ENCODE results near the gene MGLL. TPM values are rescaled to one million over a fixed set of nuclear protein-coding genes. Genes with fewer than 3 reads are reported as not detected.

The MGLL gene
- total RNA-seq, 1 donor, result 18.1 TPM

DNA sequence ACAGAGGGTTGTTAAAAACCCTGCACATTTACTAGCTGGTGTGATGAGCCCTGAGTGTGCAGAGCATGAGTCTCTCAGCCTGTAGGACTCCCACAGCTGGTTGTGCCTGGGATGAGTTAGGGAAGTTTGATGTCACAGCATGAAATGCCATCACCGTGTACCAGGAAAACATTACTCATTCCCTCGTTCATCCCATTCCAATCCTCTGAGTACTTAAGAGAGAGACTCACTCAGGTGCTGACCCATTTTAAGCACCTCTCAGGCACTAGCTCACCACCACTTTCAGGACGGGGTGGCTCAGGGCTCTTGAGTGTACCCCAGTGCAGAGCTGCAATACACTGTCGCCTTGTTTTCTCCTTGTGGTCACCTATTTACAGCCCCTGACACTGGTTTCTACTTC lies 18.7 kb downstream of the MGLL start:
- TF ChIP-seq, protein P1, sequence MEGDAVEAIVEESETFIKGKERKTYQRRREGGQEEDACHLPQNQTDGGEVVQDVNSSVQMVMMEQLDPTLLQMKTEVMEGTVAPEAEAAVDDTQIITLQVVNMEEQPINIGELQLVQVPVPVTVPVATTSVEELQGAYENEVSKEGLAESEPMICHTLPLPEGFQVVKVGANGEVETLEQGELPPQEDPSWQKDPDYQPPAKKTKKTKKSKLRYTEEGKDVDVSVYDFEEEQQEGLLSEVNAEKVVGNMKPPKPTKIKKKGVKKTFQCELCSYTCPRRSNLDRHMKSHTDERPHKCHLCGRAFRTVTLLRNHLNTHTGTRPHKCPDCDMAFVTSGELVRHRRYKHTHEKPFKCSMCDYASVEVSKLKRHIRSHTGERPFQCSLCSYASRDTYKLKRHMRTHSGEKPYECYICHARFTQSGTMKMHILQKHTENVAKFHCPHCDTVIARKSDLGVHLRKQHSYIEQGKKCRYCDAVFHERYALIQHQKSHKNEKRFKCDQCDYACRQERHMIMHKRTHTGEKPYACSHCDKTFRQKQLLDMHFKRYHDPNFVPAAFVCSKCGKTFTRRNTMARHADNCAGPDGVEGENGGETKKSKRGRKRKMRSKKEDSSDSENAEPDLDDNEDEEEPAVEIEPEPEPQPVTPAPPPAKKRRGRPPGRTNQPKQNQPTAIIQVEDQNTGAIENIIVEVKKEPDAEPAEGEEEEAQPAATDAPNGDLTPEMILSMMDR (IDR thresholded peaks at IDR 0.05; ENCODE audit: extremely low read depth, low read depth, low read length), result no peak
- Histone ChIP-seq H3K36me3 (ENCODE audit: insufficient read depth, low read length) (no peaks in the 10 kb centered on the region), H3K4me3 (ENCODE audit: insufficient read depth, low read length) (no peak overlapping the region), H3K79me2 (ENCODE audit: insufficient read depth, low read length) (peaks cover 24% of the 10 kb centered on the region), H4K20me1 (ENCODE audit: insufficient read depth, low read length) (no peaks in the 10 kb centered on the region), H3K27me3 (ENCODE audit: insufficient read depth, low read length) (no peaks in the 10 kb centered on the region), H3K4me1 (ENCODE audit: insufficient read depth, low read length) (peaks cover 31% of the 10 kb centered on the region), H3K27ac (ENCODE audit: low read depth, low read length) (peak overlapping the region; percentile 40), H3K4me2 (ENCODE audit: insufficient read depth, low read length) (peak overlapping the region; percentile 39), H2AFZ (ENCODE audit: low read length) (no peak overlapping the region), H3K9me3 (ENCODE audit: low read depth, low read length) (no peaks in the 10 kb centered on the region)
- peak; percentile 95 for DNase-seq (ENCODE audit: insufficient read length, low spot score, missing footprints)

DNA sequence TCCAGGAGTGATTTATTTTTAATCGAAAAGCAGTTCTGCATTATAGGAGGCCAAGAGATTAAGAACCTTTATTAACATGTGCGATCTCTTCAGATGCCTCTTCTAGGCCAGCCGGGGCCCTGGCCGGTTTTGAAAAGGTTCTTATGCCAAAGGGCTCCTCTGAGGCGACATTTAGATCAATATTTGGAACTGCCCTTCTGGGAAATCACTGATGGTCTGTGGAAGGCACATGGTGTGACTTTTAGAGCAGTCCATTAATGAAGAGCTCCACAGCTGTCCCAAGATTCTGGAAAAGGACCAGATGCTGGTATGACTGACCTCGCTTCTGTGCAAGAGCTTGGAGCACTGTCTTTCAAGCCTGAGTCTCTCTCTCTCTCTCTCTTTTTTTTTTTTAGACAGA lies 19.7 kb downstream of the MGLL start:
- no peak overlapping the region for H2AFZ ChIP-seq (ENCODE audit: low read length)
- peaks cover 31% of the 10 kb centered on the region for H3K4me1 ChIP-seq (ENCODE audit: insufficient read depth, low read length)
- no peaks in the 10 kb centered on the region for H3K27me3 ChIP-seq (ENCODE audit: insufficient read depth, low read length)
- H4K20me1 ChIP-seq (ENCODE audit: insufficient read depth, low read length), result no peaks in the 10 kb centered on the region
- TF ChIP-seq, protein P1 (IDR thresholded peaks at IDR 0.05; ENCODE audit: extremely low read depth, low read depth, low read length), result no peak
- H3K4me3 ChIP-seq (ENCODE audit: insufficient read depth, low read length), result no peak overlapping the region
- H3K27ac ChIP-seq (ENCODE audit: low read depth, low read length), result no peak overlapping the region
- no peak for DNase-seq (ENCODE audit: insufficient read length, low spot score, missing footprints)
- H3K9me3 ChIP-seq (ENCODE audit: low read depth, low read length), result no peaks in the 10 kb centered on the region
- no peak overlapping the region for H3K4me2 ChIP-seq (ENCODE audit: insufficient read depth, low read length)
- peaks cover 30% of the 10 kb centered on the region for H3K79me2 ChIP-seq (ENCODE audit: insufficient read depth, low read length)
- no peaks in the 10 kb centered on the region for H3K36me3 ChIP-seq (ENCODE audit: insufficient read depth, low read length)

DNA sequence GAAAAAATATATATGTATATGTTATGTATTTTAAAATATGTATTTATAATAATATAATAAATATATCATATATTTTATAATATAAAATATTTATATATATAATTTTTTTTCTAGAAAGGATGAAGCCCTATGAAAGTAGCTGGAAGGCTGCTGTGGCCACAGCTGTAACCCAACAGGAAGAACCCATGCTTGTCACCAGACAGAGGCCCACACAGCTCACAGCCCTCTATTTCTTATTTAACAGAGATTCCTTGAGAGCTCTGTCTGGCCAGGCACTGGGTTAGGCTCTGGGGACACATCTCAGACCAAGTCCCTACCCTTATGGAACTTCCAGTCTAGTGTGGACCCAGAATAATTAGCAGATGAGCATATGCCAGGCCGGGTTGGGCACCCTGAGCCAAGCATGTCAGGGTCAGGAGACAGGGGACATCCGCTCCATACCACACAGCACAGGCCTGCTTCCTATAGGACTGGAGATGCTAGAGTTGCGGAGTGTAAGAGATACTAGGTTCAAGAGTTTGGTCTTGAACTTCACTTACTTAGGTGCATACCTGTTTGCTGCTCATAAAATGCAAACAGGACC lies 20.5 kb downstream of the MGLL start:
- no peaks in the 10 kb centered on the region for H3K9me3 ChIP-seq (ENCODE audit: low read depth, low read length)

DNA sequence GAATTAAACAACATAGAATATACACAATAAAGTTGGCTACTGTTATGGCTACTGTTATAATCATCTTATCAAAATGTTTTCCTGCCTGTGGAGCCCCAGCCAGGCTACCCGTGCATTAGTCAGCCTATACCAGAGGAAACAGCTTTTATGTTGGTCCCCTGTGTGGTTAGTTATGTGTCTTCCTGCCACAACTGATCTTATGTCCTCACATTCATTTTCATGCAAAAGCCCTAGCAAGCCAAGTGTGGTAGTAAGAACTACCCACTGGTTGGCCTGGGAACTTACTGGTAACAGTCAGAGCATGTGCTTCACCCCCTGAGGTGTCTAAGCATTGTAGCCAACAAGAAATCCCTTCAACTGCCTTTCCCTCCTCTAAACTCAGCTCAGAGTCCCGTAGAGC lies 21.8 kb downstream of the MGLL start:
- H3K4me2 ChIP-seq (ENCODE audit: insufficient read depth, low read length), result peak overlapping the region; percentile 44
- DNase-seq (ENCODE audit: insufficient read length, low spot score, missing footprints), result peak; percentile 77
- H2AFZ ChIP-seq (ENCODE audit: low read length), result no peak overlapping the region
- peak overlapping the region; percentile 89 for H3K27ac ChIP-seq (ENCODE audit: low read depth, low read length)
- H3K36me3 ChIP-seq (ENCODE audit: insufficient read depth, low read length), result no peaks in the 10 kb centered on the region
- H4K20me1 ChIP-seq (ENCODE audit: insufficient read depth, low read length), result no peaks in the 10 kb centered on the region
- H3K4me3 ChIP-seq (ENCODE audit: insufficient read depth, low read length), result no peak overlapping the region
- H3K4me1 ChIP-seq (ENCODE audit: insufficient read depth, low read length), result peaks cover 31% of the 10 kb centered on the region
- TF ChIP-seq, protein P1 (IDR thresholded peaks at IDR 0.05; ENCODE audit: extremely low read depth, low read depth, low read length), result no peak
- no peaks in the 10 kb centered on the region for H3K9me3 ChIP-seq (ENCODE audit: low read depth, low read length)
- H3K27me3 ChIP-seq (ENCODE audit: insufficient read depth, low read length), result no peaks in the 10 kb centered on the region
- H3K79me2 ChIP-seq (ENCODE audit: insufficient read depth, low read length), result peaks cover 37% of the 10 kb centered on the region

More for the DNA sequence above, 20.5 kb downstream of the MGLL start:
- H3K79me2 ChIP-seq (ENCODE audit: insufficient read depth, low read length), result peaks cover 33% of the 10 kb centered on the region
- no peak overlapping the region for H2AFZ ChIP-seq (ENCODE audit: low read length)
- H3K4me1 ChIP-seq (ENCODE audit: insufficient read depth, low read length), result peaks cover 31% of the 10 kb centered on the region
- H3K36me3 ChIP-seq (ENCODE audit: insufficient read depth, low read length), result no peaks in the 10 kb centered on the region
- peak overlapping the region; percentile 10 for H3K27ac ChIP-seq (ENCODE audit: low read depth, low read length)
- H3K4me2 ChIP-seq (ENCODE audit: insufficient read depth, low read length), result no peak overlapping the region
- H3K27me3 ChIP-seq (ENCODE audit: insufficient read depth, low read length), result no peaks in the 10 kb centered on the region
- H3K4me3 ChIP-seq (ENCODE audit: insufficient read depth, low read length), result no peak overlapping the region
- DNase-seq (ENCODE audit: insufficient read length, low spot score, missing footprints), result no peak
- no peaks in the 10 kb centered on the region for H4K20me1 ChIP-seq (ENCODE audit: insufficient read depth, low read length)
- TF ChIP-seq, protein P1 (IDR thresholded peaks at IDR 0.05; ENCODE audit: extremely low read depth, low read depth, low read length), result no peak
